GM19328 (cell line): ENCODE data around the gene KAZALD1.

Experiments used
- ATAC-seq: cut with Tn5 transposase; IDR thresholded peaks from one replicate; pipeline ENCODE4 v1.9.1; 2021; ENCODE audit warnings: mild to moderate bottlenecking, moderate library complexity; ENCODE audit not compliant: unreplicated experiment

The KAZALD1 gene

GRCh38 chr10:101066896-101067355 is 5.1 kb downstream of the KAZALD1 start:
- no peak for ATAC-seq

- no peak for ATAC-seq
Observed at GRCh38 chr10:101067356-101068083, 5.7 kb downstream of the KAZALD1 start.

GRCh38 chr10:101069441-101069840 is 7.7 kb downstream of the KAZALD1 start:
- no peak for ATAC-seq

- ATAC-seq, result no peak
Observed at GRCh38 chr10:101070098-101070497, 8.3 kb downstream of the KAZALD1 start.

- ATAC-seq, result no peak
Observed at GRCh38 chr10:101071267-101071884, 9.6 kb downstream of the KAZALD1 start.

- no peak for ATAC-seq
Observed at GRCh38 chr10:101071885-101072433, 10.2 kb downstream of the KAZALD1 start.

- ATAC-seq, result no peak
Observed at GRCh38 chr10:101072923-101073322, 11.1 kb downstream of the KAZALD1 start.

GRCh38 chr10:101073631-101074030 is 11.8 kb downstream of the KAZALD1 start:
- no peak for ATAC-seq

GRCh38 chr10:101075775-101076174 is 14.0 kb downstream of the KAZALD1 start:
- ATAC-seq, result no peak

- ATAC-seq, result no peak
Observed at GRCh38 chr10:101076630-101077029, 14.8 kb downstream of the KAZALD1 start.

- no peak for ATAC-seq
Observed at GRCh38 chr10:101079874-101080273, 18.1 kb downstream of the KAZALD1 start.

- ATAC-seq, result no peak
Observed at GRCh38 chr10:101080933-101081931, 19.4 kb downstream of the KAZALD1 start.

- no peak for ATAC-seq
Observed at GRCh38 chr10:101085846-101086245, 24.1 kb downstream of the KAZALD1 start.

GRCh38 chr10:101087376-101087775 is 25.6 kb downstream of the KAZALD1 start:
- ATAC-seq, result no peak

GRCh38 chr10:101087965-101088364 is 26.2 kb downstream of the KAZALD1 start:
- no peak for ATAC-seq

- no peak for ATAC-seq
Observed at GRCh38 chr10:101089520-101090299, 27.9 kb downstream of the KAZALD1 start.

- no peak for ATAC-seq
Observed at GRCh38 chr10:101090597-101090996, 28.8 kb downstream of the KAZALD1 start.

- no peak for ATAC-seq
Observed at GRCh38 chr10:101091546-101092290, 29.9 kb downstream of the KAZALD1 start.

- ATAC-seq, result no peak
Observed at GRCh38 chr10:101092881-101093354, 31.1 kb downstream of the KAZALD1 start.
